Breast epithelium (tissue), 4 donors: ENCODE results near the gene ZNF865. TPM values are rescaled to one million over a fixed set of nuclear protein-coding genes. Genes with fewer than 3 reads are reported as not detected.
A peak's percentile ranks its signal among the peaks of the same experiment; 100 is the strongest.

ENCODE experiments used
- DNase-seq, 2 donors: peaks; one replicate each; pipeline ENCODE4 v3.0.0-alpha.2; 2019; ENCODE audit warnings: low spot score in 2 of 2
- H3K27ac ChIP-seq, 2 donors: fragments of 200-600 bp; sonication (generic) in 1 of 2; one replicate each; pipeline ENCODE4 v1.5.1; 2016 to 2019; ENCODE audit warnings: mild to moderate bottlenecking in 1 of 2
- H3K27me3 ChIP-seq, 2 donors: fragments of 200-600 bp; sonication (generic) in 1 of 2; one replicate each; pipeline versions ENCODE4 v1.5.1 to v1.6.0; 2017 to 2019; ENCODE audit warnings: control low read depth in 1 of 2, mild to moderate bottlenecking in 1 of 2
- H3K36me3 ChIP-seq: fragments of 200-600 bp; one replicate; pipeline ENCODE4 v1.5.1; 2019
- H3K4me1 ChIP-seq, 2 donors: fragments of 200-600 bp; sonication (generic); one replicate each; pipeline ENCODE4 v1.5.1; 2016 to 2019; ENCODE audit warnings: control low read depth in 1 of 2
- H3K4me3 ChIP-seq, 3 donors: fragments of 200-600 bp; sonication (generic); 1 replicate in 2 of 3; 2 replicates in 1 of 3; pipeline ENCODE4 v1.5.1; 2016 to 2019; ENCODE audit warnings: mild to moderate bottlenecking in 3 of 3, moderate library complexity in 2 of 3
- H3K9me3 ChIP-seq, 2 donors: fragments of 200-600 bp; sonication (generic) in 1 of 2; one replicate each; pipeline ENCODE4 v1.5.1; 2016 to 2019; ENCODE audit warnings: control low read depth in 1 of 2
- POLR2A ChIP-seq: fragments of 450-650 bp; IDR thresholded peaks from one replicate; pipeline ENCODE4 v1.6.1; 2016; ENCODE audit warnings: antibody characterized with exemption, mild to moderate bottlenecking, moderate library complexity
- POLR2AphosphoS5 ChIP-seq, 3 donors: sonication (generic); formaldehyde crosslinking; IDR thresholded peaks; one replicate each; pipeline ENCODE4 v1.6.1; 2017; ENCODE audit warnings: antibody characterized with exemption in 3 of 3
- intact Hi-C: fragments of 100-400 bp; cut with DNase I; formaldehyde crosslinking; loops from one replicate; pipeline ENCODE4 v1.15.1; 2023; ENCODE audit warnings: low total_unique reads
- total RNA-seq, 3 donors: library from RNA; depleted of rRNA; stranded (reverse); fragments of >200 nt; gene quantifications; one replicate each; pipeline ENCODE4 v1.1.0, GENCODE V29; 2016
- TF ChIP-seq, protein P1 (sequence below), 3 donors: fragments of 450-650 bp; IDR thresholded peaks; one replicate each; pipeline ENCODE4 v1.5.1; 2016 to 2017; ENCODE audit warnings: antibody characterized with exemption in 3 of 3, mild to moderate bottlenecking in 3 of 3, moderate library complexity in 3 of 3

ZNF865 gene
- total RNA-seq, 3 donors from 2014 or later: 3.2 to 5.0 (median 3.9) TPM

DNA sequence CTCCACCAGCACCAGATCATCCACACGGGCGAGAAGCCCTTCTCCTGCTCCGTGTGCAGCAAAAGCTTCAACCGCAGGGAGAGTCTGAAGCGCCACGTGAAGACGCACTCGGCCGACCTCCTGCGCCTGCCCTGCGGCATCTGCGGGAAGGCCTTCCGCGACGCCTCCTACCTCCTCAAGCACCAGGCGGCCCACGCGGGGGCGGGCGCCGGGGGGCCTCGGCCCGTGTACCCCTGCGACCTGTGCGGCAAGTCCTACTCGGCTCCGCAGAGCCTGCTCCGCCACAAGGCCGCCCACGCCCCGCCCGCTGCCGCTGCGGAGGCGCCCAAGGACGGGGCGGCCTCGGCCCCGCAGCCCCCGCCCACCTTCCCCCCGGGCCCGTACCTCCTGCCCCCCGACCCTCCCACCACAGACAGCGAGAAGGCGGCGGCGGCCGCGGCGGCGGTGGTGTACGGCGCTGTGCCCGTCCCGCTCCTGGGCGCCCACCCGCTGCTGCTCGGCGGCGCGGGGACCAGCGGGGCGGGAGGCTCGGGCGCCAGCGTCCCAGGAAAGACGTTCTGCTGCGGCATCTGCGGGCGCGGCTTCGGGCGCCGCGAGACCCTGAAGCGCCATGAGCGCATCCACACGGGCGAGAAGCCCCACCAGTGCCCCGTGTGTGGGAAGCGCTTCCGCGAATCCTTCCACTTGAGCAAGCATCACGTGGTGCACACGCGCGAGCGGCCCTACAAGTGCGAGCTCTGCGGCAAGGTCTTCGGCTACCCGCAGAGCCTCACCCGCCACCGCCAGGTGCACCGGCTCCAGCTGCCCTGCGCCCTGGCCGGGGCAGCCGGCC is 9.5 kb downstream of the ZNF865 start:
- H3K9me3 ChIP-seq: no peaks in the 10 kb centered on the region
- no peak overlapping the region for H3K27ac ChIP-seq
- no peak overlapping the region for H3K4me3 ChIP-seq
- intact Hi-C loops: no loop called here
- TF ChIP-seq POLR2A: no peak
- H3K4me1 ChIP-seq: no peaks in the 10 kb centered on the region
- peaks cover 22% of the 10 kb centered on the region for H3K36me3 ChIP-seq
- DNase-seq: no peak
- H3K27me3 ChIP-seq: no peaks in the 10 kb centered on the region

DNA sequence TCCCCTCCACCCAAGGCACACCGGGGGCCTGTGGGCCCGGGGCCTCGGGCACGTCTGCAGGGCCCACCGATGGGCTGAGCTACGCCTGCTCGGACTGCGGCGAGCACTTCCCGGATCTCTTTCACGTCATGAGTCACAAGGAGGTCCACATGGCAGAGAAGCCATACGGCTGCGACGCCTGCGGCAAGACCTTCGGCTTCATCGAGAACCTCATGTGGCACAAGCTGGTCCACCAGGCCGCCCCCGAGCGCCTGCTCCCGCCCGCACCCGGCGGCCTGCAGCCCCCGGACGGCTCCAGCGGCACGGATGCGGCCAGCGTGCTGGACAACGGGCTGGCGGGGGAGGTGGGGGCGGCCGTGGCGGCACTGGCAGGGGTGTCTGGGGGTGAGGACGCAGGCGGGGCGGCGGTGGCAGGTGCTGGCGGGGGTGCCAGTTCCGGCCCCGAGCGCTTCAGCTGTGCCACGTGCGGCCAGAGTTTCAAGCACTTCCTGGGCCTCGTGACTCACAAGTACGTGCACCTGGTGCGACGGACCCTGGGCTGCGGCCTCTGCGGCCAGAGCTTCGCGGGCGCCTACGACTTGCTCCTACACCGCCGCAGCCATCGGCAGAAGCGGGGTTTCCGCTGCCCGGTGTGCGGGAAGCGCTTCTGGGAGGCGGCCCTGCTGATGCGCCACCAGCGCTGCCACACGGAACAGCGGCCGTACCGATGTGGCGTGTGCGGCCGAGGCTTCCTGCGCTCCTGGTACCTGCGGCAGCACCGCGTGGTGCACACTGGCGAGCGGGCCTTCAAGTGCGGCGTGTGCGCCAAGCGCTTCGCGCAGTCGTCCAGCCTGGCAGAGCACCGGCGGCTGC is 10.3 kb downstream of the ZNF865 start:
- DNase-seq: no peak
- Histone ChIP-seq H3K9me3 (no peaks in the 10 kb centered on the region), H3K27ac (no peak overlapping the region), H3K36me3 (peaks cover 22% of the 10 kb centered on the region), H3K4me1 (no peaks in the 10 kb centered on the region), H3K27me3 (no peaks in the 10 kb centered on the region), H3K4me3 (no peak overlapping the region)
- TF ChIP-seq, protein P1, sequence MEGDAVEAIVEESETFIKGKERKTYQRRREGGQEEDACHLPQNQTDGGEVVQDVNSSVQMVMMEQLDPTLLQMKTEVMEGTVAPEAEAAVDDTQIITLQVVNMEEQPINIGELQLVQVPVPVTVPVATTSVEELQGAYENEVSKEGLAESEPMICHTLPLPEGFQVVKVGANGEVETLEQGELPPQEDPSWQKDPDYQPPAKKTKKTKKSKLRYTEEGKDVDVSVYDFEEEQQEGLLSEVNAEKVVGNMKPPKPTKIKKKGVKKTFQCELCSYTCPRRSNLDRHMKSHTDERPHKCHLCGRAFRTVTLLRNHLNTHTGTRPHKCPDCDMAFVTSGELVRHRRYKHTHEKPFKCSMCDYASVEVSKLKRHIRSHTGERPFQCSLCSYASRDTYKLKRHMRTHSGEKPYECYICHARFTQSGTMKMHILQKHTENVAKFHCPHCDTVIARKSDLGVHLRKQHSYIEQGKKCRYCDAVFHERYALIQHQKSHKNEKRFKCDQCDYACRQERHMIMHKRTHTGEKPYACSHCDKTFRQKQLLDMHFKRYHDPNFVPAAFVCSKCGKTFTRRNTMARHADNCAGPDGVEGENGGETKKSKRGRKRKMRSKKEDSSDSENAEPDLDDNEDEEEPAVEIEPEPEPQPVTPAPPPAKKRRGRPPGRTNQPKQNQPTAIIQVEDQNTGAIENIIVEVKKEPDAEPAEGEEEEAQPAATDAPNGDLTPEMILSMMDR (IDR thresholded peaks at IDR 0.05): no peak
- intact Hi-C loops: no loop called here

DNA sequence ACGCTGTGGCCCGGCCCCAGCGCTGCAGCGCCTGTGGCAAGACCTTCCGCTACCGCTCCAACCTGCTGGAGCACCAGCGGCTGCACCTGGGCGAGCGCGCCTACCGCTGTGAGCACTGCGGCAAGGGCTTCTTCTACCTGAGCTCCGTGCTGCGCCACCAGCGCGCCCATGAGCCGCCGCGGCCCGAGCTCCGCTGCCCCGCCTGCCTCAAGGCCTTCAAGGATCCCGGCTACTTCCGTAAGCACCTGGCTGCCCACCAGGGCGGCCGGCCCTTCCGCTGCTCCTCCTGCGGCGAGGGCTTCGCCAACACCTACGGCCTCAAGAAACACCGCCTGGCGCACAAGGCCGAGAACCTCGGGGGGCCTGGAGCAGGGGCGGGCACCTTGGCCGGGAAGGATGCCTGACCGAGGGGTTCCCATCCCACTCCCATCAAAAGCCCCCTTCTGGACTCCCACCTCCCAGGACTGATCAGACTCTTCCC is 11.0 kb downstream of the ZNF865 start:
- Histone ChIP-seq H3K9me3 (no peaks in the 10 kb centered on the region), H3K27me3 (no peaks in the 10 kb centered on the region), H3K36me3 (peaks cover 22% of the 10 kb centered on the region), H3K4me1 (no peaks in the 10 kb centered on the region), H3K27ac (no peak overlapping the region), H3K4me3 (peak overlapping the region in 2 of 3 donors; percentile 1 to 5)
- intact Hi-C loops: no loop called here
- TF ChIP-seq POLR2A: no peak
- TF ChIP-seq POLR2AphosphoS5 (IDR thresholded peaks at IDR 0.05): no peak
- TF ChIP-seq, protein P1 (IDR thresholded peaks at IDR 0.05): no peak
- DNase-seq: no peak

DNA sequence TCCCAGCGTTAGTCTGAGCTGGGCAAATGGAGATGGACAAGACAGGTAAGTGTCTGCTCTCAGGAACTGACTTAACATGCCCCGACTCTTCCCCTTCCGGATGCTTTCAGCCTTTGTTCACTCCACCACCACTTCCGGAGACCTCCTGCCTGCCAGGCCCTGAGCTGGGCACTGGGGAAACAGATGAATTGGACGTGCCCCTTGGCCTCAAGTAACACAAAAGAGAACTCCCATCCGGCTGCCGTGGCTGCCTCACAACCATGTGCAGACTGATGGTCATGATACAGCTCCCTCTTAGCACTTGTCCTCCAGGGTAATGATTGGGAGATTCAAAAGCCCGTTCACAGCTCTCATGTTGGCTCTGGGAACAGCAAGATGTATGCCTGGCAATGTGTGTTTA is 12.0 kb downstream of the ZNF865 start:
- Histone ChIP-seq H3K36me3 (peaks cover 22% of the 10 kb centered on the region), H3K27me3 (no peaks in the 10 kb centered on the region), H3K27ac (peak overlapping the region; percentile 6 to 58), H3K4me1 (no peaks in the 10 kb centered on the region), H3K9me3 (no peaks in the 10 kb centered on the region), H3K4me3 (no peak overlapping the region)
- no peak for DNase-seq
- TF ChIP-seq POLR2A (no peak), POLR2AphosphoS5 (IDR thresholded peaks at IDR 0.05) (no peak)
- TF ChIP-seq, protein P1 (IDR thresholded peaks at IDR 0.05): no peak
- intact Hi-C loops: no loop called here

DNA sequence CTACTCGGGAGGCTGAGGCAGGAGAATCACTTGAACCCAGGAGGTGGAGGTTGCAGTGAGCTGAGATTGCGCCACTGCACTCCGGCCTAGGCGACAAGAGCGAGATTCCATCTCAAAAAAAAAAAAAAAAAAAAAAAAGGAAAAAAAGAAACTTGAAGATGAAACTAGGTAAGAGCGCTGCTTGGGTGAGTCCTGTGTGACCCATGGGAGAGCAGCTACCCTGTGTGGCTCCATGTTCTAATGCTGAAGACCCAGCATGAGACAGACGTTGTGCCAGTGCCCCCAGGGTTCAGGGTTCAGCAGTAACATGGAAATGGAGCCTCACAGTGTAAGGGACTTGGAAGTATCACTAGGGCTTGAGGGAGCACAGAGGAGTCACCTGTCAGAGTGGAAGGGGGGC is 13.0 kb downstream of the ZNF865 start:
- peaks cover 22% of the 10 kb centered on the region for H3K36me3 ChIP-seq
- no peak overlapping the region for H3K27ac ChIP-seq
- H3K27me3 ChIP-seq: no peaks in the 10 kb centered on the region
- TF ChIP-seq, protein P1 (IDR thresholded peaks at IDR 0.05): no peak
- TF ChIP-seq POLR2AphosphoS5 (IDR thresholded peaks at IDR 0.05) (no peak), POLR2A (no peak)
- intact Hi-C loops: no loop called here
- no peak overlapping the region for H3K4me3 ChIP-seq
- DNase-seq: no peak
- no peaks in the 10 kb centered on the region for H3K4me1 ChIP-seq
- H3K9me3 ChIP-seq: no peaks in the 10 kb centered on the region
